Measurements from ENCODE around the gene SETD5. TPM values are rescaled to one million over a fixed set of nuclear protein-coding genes. Genes with fewer than 3 reads are reported as not detected.

Gene SETD5
- total and polyA plus RNA-seq, 2 of the 8 experiments (the other 6 are each of a cell fraction or from before 2014, with no cell fraction given): 108 to 234 TPM

DNA sequence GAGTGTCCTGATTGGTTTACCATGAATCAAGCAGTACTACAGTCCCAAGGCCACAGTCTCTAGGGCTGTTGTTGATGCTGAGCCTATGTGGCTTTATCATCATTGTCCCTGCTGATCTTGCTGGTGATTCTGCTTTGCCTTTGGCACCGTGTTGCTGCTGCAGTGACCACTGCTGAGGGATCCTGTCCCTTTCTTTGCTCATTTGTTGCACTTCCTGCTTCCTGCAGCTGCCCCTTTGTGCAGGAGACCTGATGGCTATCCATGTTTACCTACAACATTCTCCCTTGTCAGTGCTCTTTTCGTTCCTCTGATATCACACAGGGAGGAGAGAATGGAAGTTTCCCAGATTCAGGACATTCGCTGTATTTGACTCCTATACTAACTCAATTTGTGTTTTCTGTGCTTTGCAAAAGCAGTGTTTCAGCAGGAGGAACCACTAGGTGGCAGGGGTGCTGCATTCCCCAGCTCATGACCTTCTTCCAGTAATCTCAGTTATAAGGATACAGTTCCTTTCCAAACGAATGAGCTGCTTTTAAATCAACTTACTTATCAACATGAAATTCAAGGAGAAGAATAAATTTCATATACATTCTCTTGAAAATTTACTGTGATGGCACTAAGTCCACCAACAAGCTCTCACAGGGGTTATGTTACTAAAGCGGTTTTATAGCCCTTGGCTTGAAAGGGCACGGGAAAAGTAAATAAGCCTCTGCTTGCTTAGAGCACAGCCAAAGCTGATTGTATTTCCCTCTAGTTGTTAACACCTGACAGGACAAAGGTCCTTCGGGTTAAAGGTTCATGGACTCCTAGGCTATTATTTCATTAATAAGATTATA, 44.3 kb upstream of the SETD5 start:
- Histone ChIP-seq H3K79me2 (ENCODE audit: control insufficient read depth in 1 of 2, insufficient read depth in 2 of 2, low read length in 2 of 2) (no peaks in the 10 kb centered on the region), H3K56ac (replicated peaks; ENCODE audit: insufficient read length, low read depth, low read length) (no peak overlapping the region), H4K20me1 (replicated peaks in 1 of 2; ENCODE audit: control insufficient read depth in 1 of 2, insufficient read depth in 2 of 2, low read length in 2 of 2) (no peaks in the 10 kb centered on the region), H2AK5ac (ENCODE audit: low read depth, low read length) (0 out of 2 replicates have a peak overlapping the region, but pooled peaks have one; percentile 14), H4K5ac (ENCODE audit: insufficient read length, low read depth, low read length) (peak overlapping the region; percentile 24), H3K14ac (ENCODE audit: insufficient read length) (no peak overlapping the region), H4K91ac (replicated peaks; ENCODE audit: insufficient read length, low read length) (peak overlapping the region; percentile 84), H2BK5ac (ENCODE audit: low read depth, low read length) (peak overlapping the region; percentile 66; the same call in 1 of the 2 replicates), H3K36me3 (ENCODE audit: control insufficient read depth in 2 of 4, insufficient read depth in 4 of 4, low read length in 3 of 4) (no peaks in the 10 kb centered on the region), H3K27me3 (replicated peaks in 1 of 4; ENCODE audit: control insufficient read depth in 3 of 4, extremely low read depth in 1 of 4, insufficient read depth in 3 of 4, low read length in 3 of 4) (no peaks in the 10 kb centered on the region), H2BK12ac (ENCODE audit: low read depth, low read length) (peak overlapping the region; percentile 81), H3K4me1 (replicated peaks in 1 of 4; ENCODE audit: control insufficient read depth in 3 of 4, insufficient read depth in 4 of 4, low read length in 3 of 4) (peaks cover 10 to 30% (median 16%) of the 10 kb centered on the region in 4 experiments), H3K23me2 (ENCODE audit: low read depth, low read length) (no peaks in the 10 kb centered on the region), H2BK15ac (ENCODE audit: low read length) (0 out of 2 replicates have a peak overlapping the region, but pooled peaks have one; percentile 48), H3K23ac (ENCODE audit: insufficient read length) (no peak overlapping the region), H3K9me3 (ENCODE audit: insufficient read depth in 2 of 2, low read depth in 1 of 2, low read length in 1 of 2) (no peaks in the 10 kb centered on the region), H3K9ac (replicated peaks in 1 of 4; ENCODE audit: extremely low read depth in 1 of 4, low read depth in 3 of 4, low read length in 3 of 4) (peak overlapping the region in 3 of 4 experiments; percentile 9 to 41 (median 21); a peak in 4 of 7 replicates), H3K79me1 (ENCODE audit: low read depth, low read length) (no peaks in the 10 kb centered on the region), H2BK120ac (replicated peaks; ENCODE audit: low read depth, low read length) (peak overlapping the region; percentile 26), H3K4ac (replicated peaks; ENCODE audit: insufficient read length, low read depth, low read length) (peak overlapping the region; percentile 7), H3K27ac (ENCODE audit: low read depth, low read length) (peak overlapping the region; percentile 76), H3K4me2 (ENCODE audit: insufficient read depth in 1 of 2, low read depth in 2 of 2, low read length in 2 of 2) (peak overlapping the region; percentile 0 to 58), H3K4me3 (ENCODE audit: extremely low read depth in 1 of 4, insufficient read depth in 2 of 4, low read depth in 3 of 4, low read length in 4 of 4) (no peak overlapping the region), H3K18ac (ENCODE audit: extremely low read depth, low read length) (peak overlapping the region; percentile 8), H2AFZ (ENCODE audit: low read length) (peak overlapping the region; percentile 7; the same call in 1 of the 2 replicates), H2BK20ac (ENCODE audit: low read length) (peak overlapping the region; percentile 6), H4K8ac (ENCODE audit: extremely low read depth, insufficient read depth, low read length) (no peak overlapping the region)
- ChIA-PET POLR2A (ENCODE audit: partially characterized antibody) (interaction anchor here (0.5 to 3.9 kb wide), 13 partner anchors 10 to 72 kb away, joined by 3 to 64 read pairs (median 5); partner anchors contain the start of genes SETD5 and THUMPD3), CTCF (ENCODE audit: partially characterized antibody) (interaction anchor here (0.6 to 3.7 kb wide), 38 partner anchors 9 to 810 kb away, joined by 3 to 47 read pairs (median 4); partner anchors contain the start of gene THUMPD3)
- DNase-seq (ENCODE audit: low read depth in 1 of 2, low spot score in 2 of 2): peak; percentile 34 to 74
- 33% methylated on average over 7 of the region's 7 CpGs; no CpG with 5 or more reads in 1 of the 2 experiments for WGBS, 2 experiments (ENCODE audit: extremely low coverage in 1 of 2, insufficient coverage in 1 of 2, insufficient read length in 1 of 2, insufficient replicate concordance in 2 of 2, low coverage in 1 of 2, low lambda C conversion rate in 2 of 2, missing lambda C conversion rate in 1 of 2)
- FAIRE-seq: peak; percentile 94
- TF ChIP-seq RAD21 (IDR thresholded peaks at IDR 0.05 in 1 of 2, conservative IDR thresholded peaks at IDR 0.05 in 1 of 2; ENCODE audit: low read depth in 2 of 2, low read length in 2 of 2) (peak; percentile 86 to 88), CTCF (IDR thresholded peaks at IDR 0.05; ENCODE audit: control extremely low read depth in 1 of 3, insufficient read depth in 1 of 3, low read depth in 1 of 3, low read length in 3 of 3) (peak; percentile 56 to 90 (median 80)), CEBPB (IDR thresholded peaks at IDR 0.05; ENCODE audit: low read depth, low read length) (no peak)

Measured in H1 (cell line).